Tibial artery (tissue), 4 donors: ENCODE data around the gene SLC49A4.

Experiments
- DNase-seq, 2 donors: peaks; one replicate each; pipeline ENCODE4 v3.0.0-alpha.2; 2019
- H3K27ac ChIP-seq, 2 donors: fragments of 200-600 bp; sonication (generic) in 1 of 2; 1 replicate in 1 of 2; 2 replicates in 1 of 2; pipeline ENCODE4 v1.5.1; 2018 to 2019; ENCODE audit warnings: mild to moderate bottlenecking in 1 of 2
- H3K27me3 ChIP-seq, 2 donors: fragments of 200-600 bp; sonication (generic) in 1 of 2; one replicate each; pipeline versions ENCODE4 v1.5.1 to v1.6.0; 2016 to 2019
- H3K36me3 ChIP-seq, 3 donors: fragments of 200-600 bp; sonication (generic) in 2 of 3; one replicate each; pipeline ENCODE4 v1.5.1; 2016 to 2019; ENCODE audit warnings: mild to moderate bottlenecking in 2 of 3
- H3K4me1 ChIP-seq, 4 donors: fragments of 200-600 bp; sonication (generic) in 2 of 4; 1 replicate in 3 of 4; 2 replicates in 1 of 4; pipeline ENCODE4 v1.5.1; 2016 to 2019
- H3K4me3 ChIP-seq, 2 donors: fragments of 200-600 bp; sonication (generic) in 1 of 2; 1 replicate in 1 of 2; 2 replicates in 1 of 2; pipeline ENCODE4 v1.5.1; 2018 to 2019; ENCODE audit warnings: mild to moderate bottlenecking in 2 of 2
- H3K9me3 ChIP-seq, 3 donors: fragments of 200-600 bp; sonication (generic) in 1 of 3; one replicate each; pipeline ENCODE4 v1.5.1; 2016 to 2019
- CTCF ChIP-seq, 2 experiments: fragments of 200-600 bp in 1 of 2; fragments of 450-650 bp in 1 of 2; IDR thresholded peaks; one replicate each; pipeline ENCODE4 v1.5.1; 2017 to 2019; ENCODE audit warnings: antibody characterized with exemption in 2 of 2, mild to moderate bottlenecking in 1 of 2, moderate library complexity in 1 of 2
- intact Hi-C: fragments of 100-400 bp; cut with DNase I; formaldehyde crosslinking; loops from one replicate; pipeline ENCODE4 v1.15.0; 2023; ENCODE audit warnings: low total_unique reads

SLC49A4 gene

GRCh38 chr3:122816587-122816986 is 21.7 kb downstream of the SLC49A4 start:
- Histone ChIP-seq H3K36me3 (peaks cover 11 to 19% (median 16%) of the 10 kb centered on the region in 3 donors), H3K27me3 (no peaks in the 10 kb centered on the region), H3K9me3 (no peaks in the 10 kb centered on the region), H3K27ac (no peak overlapping the region), H3K4me3 (no peak overlapping the region), H3K4me1 (no peaks in the 10 kb centered on the region)
- intact Hi-C loops: no loop called here
- no peak for TF ChIP-seq CTCF (IDR thresholded peaks at IDR 0.05)
- no peak for DNase-seq

GRCh38 chr3:122824465-122825381 is 29.9 kb downstream of the SLC49A4 start:
- no peaks in the 10 kb centered on the region for H3K27me3 ChIP-seq
- intact Hi-C loops: no loop called here
- no peak overlapping the region for H3K4me3 ChIP-seq
- no peak for TF ChIP-seq CTCF (IDR thresholded peaks at IDR 0.05)
- peaks cover 18 to 36% (median 25%) of the 10 kb centered on the region in 3 donors for H3K36me3 ChIP-seq
- H3K9me3 ChIP-seq: no peaks in the 10 kb centered on the region
- DNase-seq: no peak
- no peaks in the 10 kb centered on the region for H3K4me1 ChIP-seq
- no peak overlapping the region for H3K27ac ChIP-seq

GRCh38 chr3:122825460-122825859 is 30.6 kb downstream of the SLC49A4 start:
- H3K9me3 ChIP-seq: no peaks in the 10 kb centered on the region
- TF ChIP-seq CTCF (IDR thresholded peaks at IDR 0.05): no peak
- intact Hi-C loops: no loop called here
- H3K27ac ChIP-seq: no peak overlapping the region
- no peak for DNase-seq
- no peaks in the 10 kb centered on the region for H3K27me3 ChIP-seq
- H3K36me3 ChIP-seq: peaks cover 14 to 36% (median 24%) of the 10 kb centered on the region in 3 donors
- no peak overlapping the region for H3K4me3 ChIP-seq
- H3K4me1 ChIP-seq: no peaks in the 10 kb centered on the region

- Histone ChIP-seq H3K4me3 (no peak overlapping the region), H3K9me3 (no peaks in the 10 kb centered on the region), H3K36me3 (peaks cover 14 to 28% (median 20%) of the 10 kb centered on the region in 3 donors), H3K27me3 (no peaks in the 10 kb centered on the region), H3K27ac (no peak overlapping the region), H3K4me1 (no peaks in the 10 kb centered on the region)
- DNase-seq: no peak
- TF ChIP-seq CTCF (IDR thresholded peaks at IDR 0.05): no peak
- intact Hi-C loops: no loop called here
These were observed 31.4 kb downstream of the SLC49A4 start for GRCh38 chr3:122826278-122826677.

GRCh38 chr3:122828281-122828680 is 33.4 kb downstream of the SLC49A4 start:
- no peak for TF ChIP-seq CTCF (IDR thresholded peaks at IDR 0.05)
- Histone ChIP-seq H3K4me3 (no peak overlapping the region), H3K27ac (no peak overlapping the region), H3K9me3 (no peaks in the 10 kb centered on the region), H3K36me3 (peaks cover 15 to 28% (median 25%) of the 10 kb centered on the region in 3 donors), H3K27me3 (no peaks in the 10 kb centered on the region), H3K4me1 (no peaks in the 10 kb centered on the region)
- DNase-seq: no peak
- intact Hi-C loops: no loop called here
